T-helper 1 cell treated with Interleukin-12 subunit alpha and Interleukin-12 subunit beta and Interleukin-4 antibody, amounts not matched to agents 30 μg/mL and 1 μg/mL, for 36 hours (primary cell): Measurements from ENCODE around the gene KRT37.
"Not testable (repeated sequence)": the region's sequence is repeated elsewhere in the genome, so short reads cannot be mapped to it uniquely, and the experiment has no call there.

Source experiments
- H3K27ac Mint-ChIP-seq: one replicate; pipeline ENCODE4 v1.8.0; 2021; ENCODE audit warnings: mild to moderate bottlenecking, mixed read lengths
- H3K27me3 Mint-ChIP-seq: one replicate; pipeline ENCODE4 v1.8.0; 2021; ENCODE audit warnings: low read depth, mixed read lengths
- H3K36me3 Mint-ChIP-seq: one replicate; pipeline ENCODE4 v1.8.0; 2021; ENCODE audit warnings: low read depth, mixed read lengths
- H3K4me1 Mint-ChIP-seq: one replicate; pipeline ENCODE4 v1.8.0; 2021; ENCODE audit warnings: low read depth, mixed read lengths
- H3K4me3 Mint-ChIP-seq: one replicate; pipeline ENCODE4 v1.8.0; 2021; ENCODE audit warnings: mild to moderate bottlenecking, moderate library complexity, mixed read lengths
- H3K9me3 Mint-ChIP-seq: one replicate; pipeline ENCODE4 v1.8.0; 2021; ENCODE audit warnings: mixed read lengths

KRT37 gene

DNA sequence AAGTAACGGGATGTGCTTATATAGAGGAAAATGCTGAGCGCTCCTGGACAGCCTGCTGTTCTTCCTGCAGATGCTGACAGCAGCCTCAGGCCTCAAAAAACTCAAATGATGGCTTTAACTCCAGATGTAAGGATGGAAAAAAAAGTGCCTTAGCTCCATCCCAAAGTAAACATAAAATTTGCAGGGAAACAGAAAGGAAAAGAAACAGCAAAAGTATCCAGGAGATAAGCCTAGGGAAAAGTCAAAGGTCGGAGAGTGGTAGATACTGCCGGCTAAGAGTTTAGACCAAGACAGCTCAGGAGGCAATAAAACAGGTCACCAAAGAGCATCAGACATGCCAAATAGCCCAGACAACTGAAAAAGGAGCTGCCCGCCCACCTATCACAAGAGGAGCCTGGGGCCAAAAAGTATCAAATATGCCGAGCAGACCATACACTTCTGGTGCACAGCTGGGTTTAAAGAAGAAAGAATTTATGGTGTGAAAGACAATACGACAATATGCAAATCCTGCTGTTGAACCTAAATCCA lies 33.9 kb downstream of the KRT37 start:
- H3K4me3 Mint-ChIP-seq: no peak overlapping the region
- no peaks in the 10 kb centered on the region for H3K36me3 Mint-ChIP-seq
- no peaks in the 10 kb centered on the region for H3K4me1 Mint-ChIP-seq
- no peak overlapping the region for H3K27ac Mint-ChIP-seq
- H3K27me3 Mint-ChIP-seq: peaks cover 13% of the 10 kb centered on the region
- peaks cover 23% of the 10 kb centered on the region for H3K9me3 Mint-ChIP-seq

DNA sequence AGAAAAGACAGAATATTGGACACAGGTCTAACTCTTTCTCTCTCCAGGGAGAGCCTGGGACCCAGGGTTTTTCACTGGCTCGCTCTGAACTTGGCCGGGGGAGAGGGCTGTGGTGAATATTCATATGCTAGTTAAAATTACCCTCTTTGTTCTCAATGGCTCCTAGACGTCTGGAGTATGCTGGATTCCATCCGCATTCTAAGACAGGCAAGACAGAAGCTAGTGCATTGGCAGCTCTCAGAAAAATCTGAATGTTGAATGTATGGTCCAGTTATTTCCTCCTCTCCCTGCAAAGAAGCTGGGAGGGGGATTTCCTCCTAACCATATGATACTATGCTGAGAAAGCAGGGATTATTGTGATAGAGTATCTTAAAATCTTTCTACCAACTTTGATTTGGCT lies 36.7 kb downstream of the KRT37 start:
- Mint-ChIP-seq H3K36me3 (no peaks in the 10 kb centered on the region), H3K27ac (no peak overlapping the region), H3K4me3 (no peak overlapping the region), H3K27me3 (peaks cover 19% of the 10 kb centered on the region), H3K4me1 (no peaks in the 10 kb centered on the region), H3K9me3 (peaks cover 23% of the 10 kb centered on the region)

DNA sequence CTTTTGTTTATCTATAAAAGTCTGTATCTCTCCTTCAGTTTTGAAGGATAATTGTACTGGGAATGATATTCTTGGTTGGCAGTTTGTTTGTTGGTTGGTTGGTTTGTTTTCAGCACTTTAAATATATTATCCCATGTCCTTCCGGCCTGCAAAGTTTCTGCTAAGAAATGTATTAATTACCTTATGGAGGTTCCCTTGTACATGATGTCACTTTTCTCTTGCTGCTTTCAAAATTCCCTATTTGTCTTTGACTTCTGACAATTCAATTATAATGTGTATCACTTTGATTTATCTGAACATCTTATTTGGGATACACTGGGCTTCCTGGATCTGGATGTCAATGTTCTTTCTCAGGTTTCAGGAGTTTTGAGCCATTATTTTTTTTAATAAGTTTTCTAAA lies 38.2 kb downstream of the KRT37 start:
- Mint-ChIP-seq H3K27me3 (peaks cover 13% of the 10 kb centered on the region), H3K36me3 (no peaks in the 10 kb centered on the region), H3K9me3 (peaks cover 23% of the 10 kb centered on the region), H3K4me3 (no peak overlapping the region), H3K4me1 (no peaks in the 10 kb centered on the region), H3K27ac (no peak overlapping the region)

DNA sequence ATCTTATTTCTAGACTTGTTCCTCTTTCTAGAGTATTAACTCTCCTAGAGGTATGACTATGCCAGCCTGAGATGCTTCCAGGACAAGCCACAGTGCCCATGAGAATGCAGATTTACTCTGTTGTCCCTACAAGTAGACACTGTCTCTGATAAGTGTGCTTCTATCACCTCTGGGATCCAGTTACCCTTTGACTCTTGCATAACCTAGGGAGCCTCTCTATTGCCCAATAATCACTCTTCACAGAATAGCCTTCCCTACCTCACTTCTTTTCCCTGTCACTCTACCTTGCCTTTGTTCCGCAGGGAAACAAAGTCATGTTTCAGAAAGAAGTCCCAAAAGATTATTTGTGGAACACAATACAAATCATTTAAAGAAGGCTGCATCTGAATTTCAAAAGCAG lies 40.7 kb downstream of the KRT37 start:
- no peaks in the 10 kb centered on the region for H3K36me3 Mint-ChIP-seq
- H3K27me3 Mint-ChIP-seq: peaks cover 15% of the 10 kb centered on the region
- H3K27ac Mint-ChIP-seq: no peak overlapping the region
- H3K9me3 Mint-ChIP-seq: peaks cover 18% of the 10 kb centered on the region
- no peak overlapping the region for H3K4me3 Mint-ChIP-seq
- no peaks in the 10 kb centered on the region for H3K4me1 Mint-ChIP-seq

DNA sequence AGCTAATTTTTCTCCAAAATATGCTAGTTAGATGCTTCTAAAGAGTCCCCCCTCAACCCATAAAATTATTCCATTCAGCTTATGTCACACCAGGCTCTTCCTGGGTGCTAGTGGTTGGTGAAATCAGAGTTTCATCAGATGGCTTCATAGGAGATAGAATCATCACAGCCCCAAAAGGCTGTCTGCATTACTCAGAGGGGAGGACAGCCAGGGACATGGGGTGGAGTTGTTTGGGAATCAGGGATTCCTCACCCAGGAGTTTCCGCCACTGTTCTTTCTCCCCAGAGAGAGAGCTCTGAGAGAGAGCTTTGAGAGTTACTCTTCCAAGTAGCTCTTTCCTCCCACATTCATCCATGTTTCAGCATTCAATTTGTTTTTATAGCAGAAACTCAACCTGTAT lies 42.0 kb downstream of the KRT37 start:
- no peak overlapping the region for H3K4me3 Mint-ChIP-seq
- peaks cover 10% of the 10 kb centered on the region for H3K9me3 Mint-ChIP-seq
- peaks cover 15% of the 10 kb centered on the region for H3K27me3 Mint-ChIP-seq
- H3K4me1 Mint-ChIP-seq: no peaks in the 10 kb centered on the region
- H3K27ac Mint-ChIP-seq: no peak overlapping the region
- no peaks in the 10 kb centered on the region for H3K36me3 Mint-ChIP-seq

DNA sequence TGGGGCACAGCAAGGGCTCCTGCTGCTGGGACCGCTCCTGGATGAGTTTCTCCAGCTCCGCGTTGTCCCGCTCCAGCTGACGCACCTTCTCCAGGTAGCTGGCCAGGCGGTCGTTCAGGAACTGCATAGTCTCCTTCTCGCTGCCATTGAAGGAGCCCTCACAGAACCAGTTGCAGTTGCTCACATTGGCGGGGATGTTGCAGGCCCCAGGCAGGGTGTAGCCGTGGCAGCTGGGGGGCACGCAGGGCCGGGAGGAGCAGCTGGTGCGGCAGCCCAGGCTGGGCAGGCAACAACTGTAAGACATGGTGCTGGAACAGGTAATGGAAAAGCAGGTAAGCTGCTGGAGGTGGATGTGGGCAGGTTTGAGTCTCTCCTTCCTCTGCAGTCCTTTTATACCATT lies 42.4 kb downstream of the KRT37 start, which contains the start of gene KRT34:
TSS of gene KRT34 (minus strand) at position 364 of the 400 bp plus-strand sequence. CDS start at position 304, 60 bp downstream.
- not testable (repeated sequence) for H3K27ac Mint-ChIP-seq, H3K36me3 Mint-ChIP-seq, H3K4me3 Mint-ChIP-seq, H3K4me1 Mint-ChIP-seq, H3K9me3 Mint-ChIP-seq
- peaks cover 16% of the 10 kb centered on the region for H3K27me3 Mint-ChIP-seq

DNA sequence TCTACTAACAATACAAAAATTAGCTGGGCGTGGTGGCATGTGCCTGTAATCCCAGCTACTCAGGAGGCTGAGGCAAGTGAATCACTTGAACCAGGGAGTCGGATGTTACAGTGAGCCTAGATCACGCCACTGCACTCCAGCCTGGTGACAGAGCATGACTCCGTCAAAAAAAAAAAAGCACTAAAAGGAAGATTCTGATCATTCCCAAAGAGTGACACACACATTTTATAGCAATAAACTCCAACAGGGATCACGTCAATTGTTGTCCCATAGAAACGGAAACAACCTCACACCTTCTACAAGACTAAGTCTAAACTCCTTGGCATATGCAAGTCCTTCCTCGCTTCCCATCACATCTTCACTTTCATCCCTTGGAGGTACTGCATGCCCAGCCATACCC lies 44.3 kb downstream of the KRT37 start:
- H3K36me3 Mint-ChIP-seq, H3K4me1 Mint-ChIP-seq, H3K9me3 Mint-ChIP-seq, H3K27ac Mint-ChIP-seq, H3K4me3 Mint-ChIP-seq: not testable (repeated sequence)
- H3K27me3 Mint-ChIP-seq: peaks cover 19% of the 10 kb centered on the region

DNA sequence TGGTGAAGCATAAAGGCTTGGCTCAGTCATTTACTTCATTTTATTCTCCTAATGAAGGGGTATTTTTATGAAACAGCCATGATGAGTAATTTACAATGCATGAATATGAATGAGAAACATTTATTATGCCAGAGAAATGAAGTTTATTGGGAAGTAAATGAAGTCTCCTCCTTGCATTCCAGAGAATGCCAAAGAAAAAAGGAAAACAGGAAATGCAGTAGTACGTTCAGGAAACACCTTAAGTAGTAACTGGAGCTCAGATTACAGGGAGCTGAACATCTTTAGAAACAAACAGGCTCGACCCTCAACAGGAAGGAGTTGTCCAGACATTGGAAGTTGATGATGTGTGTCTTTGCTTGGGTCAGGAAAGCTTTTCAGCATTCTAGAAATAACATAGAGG lies 46.8 kb downstream of the KRT37 start:
- H3K27me3 Mint-ChIP-seq: peaks cover 17% of the 10 kb centered on the region
- no peaks in the 10 kb centered on the region for H3K9me3 Mint-ChIP-seq
- H3K4me1 Mint-ChIP-seq: no peaks in the 10 kb centered on the region
- H3K36me3 Mint-ChIP-seq: no peaks in the 10 kb centered on the region
- H3K27ac Mint-ChIP-seq: no peak overlapping the region
- H3K4me3 Mint-ChIP-seq: no peak overlapping the region
